Karpas-422 (cell line): Measurements from ENCODE around the gene ARHGAP4. TPM values are rescaled to one million over a fixed set of nuclear protein-coding genes. Genes with fewer than 3 reads are reported as not detected.

Experiments
- DNase-seq: peaks from one replicate; pipeline ENCODE4 v3.0.0-alpha.2; 2015
- H2AFZ ChIP-seq: fragments of 200-600 bp; sonication (generic); 2 replicates; pipeline ENCODE4 v1.6.1; 2014; ENCODE audit warnings: antibody characterized with exemption, low read length, mixed read lengths
- H3K27ac ChIP-seq: fragments of 200-600 bp; sonication (generic); 2 replicates; pipeline ENCODE4 v1.5.1; 2014; ENCODE audit warnings: mild to moderate bottlenecking, low read length, moderate library complexity
- H3K27me3 ChIP-seq: fragments of 200-600 bp; sonication (generic); 2 replicates; pipeline ENCODE4 v1.6.1; 2014; ENCODE audit warnings: low read length, mixed read lengths
- H3K36me3 ChIP-seq: fragments of 200-600 bp; sonication (generic); 2 replicates; pipeline ENCODE4 v1.6.1; 2014; ENCODE audit warnings: low read length, mixed read lengths; ENCODE audit not compliant: insufficient read depth
- H3K4me1 ChIP-seq: fragments of 200-600 bp; sonication (generic); 2 replicates; pipeline ENCODE4 v1.6.1; 2014; ENCODE audit warnings: mild to moderate bottlenecking, low read length, mixed read lengths
- H3K4me2 ChIP-seq: fragments of 200-600 bp; sonication (generic); 2 replicates; pipeline ENCODE4 v1.6.1; 2014; ENCODE audit warnings: low read length, low read depth, mild to moderate bottlenecking; ENCODE audit not compliant: poor library complexity, severe bottlenecking
- H3K4me3 ChIP-seq: fragments of 200-600 bp; sonication (generic); 2 replicates; pipeline ENCODE4 v1.5.1; 2014; ENCODE audit warnings: mild to moderate bottlenecking, antibody characterized with exemption, low read length, mixed read lengths
- H3K79me2 ChIP-seq: fragments of 200-600 bp; sonication (generic); 2 replicates; pipeline ENCODE4 v1.6.1; 2014; ENCODE audit warnings: mild to moderate bottlenecking, low read length, mixed read lengths
- H3K9ac ChIP-seq: fragments of 200-600 bp; sonication (generic); 2 replicates; pipeline ENCODE4 v1.6.0; 2014; ENCODE audit warnings: low read length
- H3K9me2 ChIP-seq: fragments of 200-600 bp; sonication (generic), shearing (Covaris generic); replicated peaks from 2 replicates; pipeline ENCODE4 v1.6.0; 2014; ENCODE audit warnings: mild to moderate bottlenecking, low read length, moderate library complexity; ENCODE audit not compliant: insufficient read depth
- H3K9me3 ChIP-seq: fragments of 300-700, 200-600 bp; sonication (generic); 2 replicates; pipeline ENCODE4 v1.6.1; 2014; ENCODE audit warnings: low read length, mixed read lengths
- H4K20me1 ChIP-seq: fragments of 200-600 bp; sonication (generic); 2 replicates; pipeline ENCODE4 v1.6.1; 2014; ENCODE audit warnings: mild to moderate bottlenecking, antibody characterized with exemption, low read length, low read depth; ENCODE audit not compliant: insufficient read depth
- total RNA-seq: library from RNA; depleted of rRNA; stranded (reverse); fragments of >200 nt; shearing (Covaris generic); gene quantifications from 2 replicates; pipeline ENCODE4 v1.2.3, GENCODE V29; 2014; ENCODE audit warnings: low replicate concordance

The ARHGAP4 gene
- total RNA-seq, 1 experiment from 2014 or later = 104 TPM

GRCh38 chrX:153868576-153869472 lies 57.2 kb downstream of the ARHGAP4 start:
- Histone ChIP-seq H3K9me2 (no peaks in the 10 kb centered on the region), H3K9me3 (no peaks in the 10 kb centered on the region)
- DNase-seq = no peak

GRCh38 chrX:153867671-153868070 lies 58.4 kb downstream of the ARHGAP4 start:
- no peaks in the 10 kb centered on the region for H3K9me2 ChIP-seq
- H3K27me3 ChIP-seq = no peaks in the 10 kb centered on the region
- no peaks in the 10 kb centered on the region for H3K9me3 ChIP-seq
- H3K4me2 ChIP-seq = no peak overlapping the region
- H4K20me1 ChIP-seq = no peaks in the 10 kb centered on the region
- no peaks in the 10 kb centered on the region for H3K79me2 ChIP-seq
- H2AFZ ChIP-seq = no peak overlapping the region
- H3K4me1 ChIP-seq = no peaks in the 10 kb centered on the region
- DNase-seq = no peak
- no peak overlapping the region for H3K4me3 ChIP-seq
- no peak overlapping the region for H3K9ac ChIP-seq
- no peak overlapping the region for H3K27ac ChIP-seq
- H3K36me3 ChIP-seq = no peaks in the 10 kb centered on the region

More at GRCh38 chrX:153868576-153869472, 57.2 kb downstream of the ARHGAP4 start:
- H3K36me3 ChIP-seq = no peaks in the 10 kb centered on the region
- no peaks in the 10 kb centered on the region for H3K79me2 ChIP-seq
- H3K4me1 ChIP-seq = no peaks in the 10 kb centered on the region
- no peak overlapping the region for H3K27ac ChIP-seq
- H3K4me2 ChIP-seq = no peak overlapping the region
- no peak overlapping the region for H3K9ac ChIP-seq
- no peaks in the 10 kb centered on the region for H3K27me3 ChIP-seq
- no peaks in the 10 kb centered on the region for H4K20me1 ChIP-seq
- H3K4me3 ChIP-seq = no peak overlapping the region
- H2AFZ ChIP-seq = no peak overlapping the region

GRCh38 chrX:153867139-153867538 lies 58.9 kb downstream of the ARHGAP4 start:
- Histone ChIP-seq H3K36me3 (no peaks in the 10 kb centered on the region), H3K4me1 (no peaks in the 10 kb centered on the region), H3K4me2 (no peak overlapping the region), H3K79me2 (no peaks in the 10 kb centered on the region), H3K9me2 (no peaks in the 10 kb centered on the region), H3K9me3 (no peaks in the 10 kb centered on the region), H3K27me3 (no peaks in the 10 kb centered on the region), H3K4me3 (no peak overlapping the region), H2AFZ (no peak overlapping the region), H4K20me1 (no peaks in the 10 kb centered on the region), H3K27ac (no peak overlapping the region), H3K9ac (no peak overlapping the region)
- no peak for DNase-seq

DNA sequence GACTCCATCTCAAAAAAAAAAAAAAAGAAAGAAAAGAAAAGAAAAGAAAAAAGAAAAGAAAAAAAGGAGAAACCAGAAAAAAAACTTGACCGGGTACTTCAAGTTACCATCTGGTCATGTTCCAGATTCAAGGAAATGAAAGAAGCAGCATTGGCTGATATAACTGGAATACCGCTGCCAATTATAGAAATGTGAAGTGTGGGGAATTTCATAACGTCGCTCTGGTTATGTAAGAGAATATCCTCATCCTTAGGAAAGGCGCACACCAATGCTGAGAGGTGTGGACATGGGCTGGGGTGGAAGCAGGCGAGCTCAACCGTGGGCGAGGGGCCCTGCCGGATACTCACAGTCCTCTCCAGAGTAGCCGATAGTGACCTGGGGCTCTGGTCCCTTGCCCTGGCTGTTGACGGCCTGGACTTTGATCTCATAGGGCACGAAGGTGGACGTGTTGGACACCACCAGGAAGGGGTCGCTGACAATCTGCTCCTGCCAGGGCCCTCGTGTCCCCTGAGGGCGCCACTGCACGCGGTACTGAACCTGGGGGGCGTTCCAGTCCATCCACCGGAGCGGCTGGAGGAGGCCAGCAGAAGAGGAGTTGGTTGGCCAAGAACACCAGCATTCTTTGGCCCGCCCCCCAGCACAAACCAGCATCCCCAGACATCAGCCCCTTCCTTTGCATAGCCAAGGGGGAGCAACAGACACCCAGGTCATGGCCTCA lies 59.6 kb downstream of the ARHGAP4 start:
- H3K27ac ChIP-seq = no peak overlapping the region
- H3K4me3 ChIP-seq = no peak overlapping the region
- no peaks in the 10 kb centered on the region for H3K9me3 ChIP-seq
- no peaks in the 10 kb centered on the region for H3K79me2 ChIP-seq
- no peak overlapping the region for H3K4me2 ChIP-seq
- no peak for DNase-seq
- H2AFZ ChIP-seq = no peak overlapping the region
- H3K36me3 ChIP-seq = no peaks in the 10 kb centered on the region
- H4K20me1 ChIP-seq = no peaks in the 10 kb centered on the region
- H3K9ac ChIP-seq = no peak overlapping the region
- H3K9me2 ChIP-seq = no peaks in the 10 kb centered on the region
- H3K4me1 ChIP-seq = no peaks in the 10 kb centered on the region
- no peaks in the 10 kb centered on the region for H3K27me3 ChIP-seq

DNA sequence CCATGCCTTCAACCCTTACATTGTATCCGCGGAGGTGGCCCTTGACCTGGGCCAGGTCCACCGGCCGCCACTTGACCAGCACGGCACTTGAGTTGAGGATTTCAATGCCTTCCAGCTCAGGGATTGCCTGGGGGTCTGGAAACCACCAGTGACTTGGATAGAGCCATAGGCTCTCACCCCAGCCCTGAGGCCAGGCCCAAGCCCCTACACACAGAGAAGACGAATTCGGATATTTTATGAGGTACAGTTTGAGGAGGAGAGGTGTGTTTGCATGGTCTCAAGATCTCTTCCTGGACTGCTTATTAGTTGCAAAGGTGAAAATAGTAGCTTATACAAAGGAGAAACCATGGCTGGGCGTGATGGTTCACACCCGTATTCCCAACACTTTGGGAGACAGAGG lies 60.4 kb downstream of the ARHGAP4 start:
- Histone ChIP-seq H3K4me3 (no peak overlapping the region), H3K9ac (no peak overlapping the region), H3K36me3 (no peaks in the 10 kb centered on the region), H4K20me1 (no peaks in the 10 kb centered on the region), H3K9me2 (no peaks in the 10 kb centered on the region), H3K4me2 (no peak overlapping the region), H3K27ac (no peak overlapping the region), H3K27me3 (no peaks in the 10 kb centered on the region), H3K9me3 (no peaks in the 10 kb centered on the region), H3K4me1 (no peaks in the 10 kb centered on the region), H2AFZ (no peak overlapping the region), H3K79me2 (no peaks in the 10 kb centered on the region)
- no peak for DNase-seq

DNA sequence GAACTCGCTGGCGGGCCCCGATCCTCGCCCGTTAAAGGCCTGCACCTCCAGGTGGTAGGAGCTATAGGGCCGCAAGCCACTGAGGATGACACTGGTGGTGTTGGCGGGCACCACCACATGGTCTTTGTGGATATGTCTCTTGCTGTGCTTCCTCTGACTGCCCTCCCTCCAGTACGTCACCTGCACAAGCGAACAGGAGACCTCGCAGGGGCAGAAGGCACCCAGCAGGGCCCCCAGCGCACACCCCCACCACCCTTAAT lies 60.8 kb downstream of the ARHGAP4 start:
- Histone ChIP-seq H3K36me3 (no peaks in the 10 kb centered on the region), H4K20me1 (no peaks in the 10 kb centered on the region), H3K9me3 (no peaks in the 10 kb centered on the region), H3K4me1 (no peaks in the 10 kb centered on the region), H3K27me3 (no peaks in the 10 kb centered on the region), H3K9ac (no peak overlapping the region), H3K4me2 (no peak overlapping the region), H3K4me3 (no peak overlapping the region), H3K9me2 (no peaks in the 10 kb centered on the region), H3K27ac (no peak overlapping the region), H2AFZ (no peak overlapping the region), H3K79me2 (no peaks in the 10 kb centered on the region)
- DNase-seq = no peak

DNA sequence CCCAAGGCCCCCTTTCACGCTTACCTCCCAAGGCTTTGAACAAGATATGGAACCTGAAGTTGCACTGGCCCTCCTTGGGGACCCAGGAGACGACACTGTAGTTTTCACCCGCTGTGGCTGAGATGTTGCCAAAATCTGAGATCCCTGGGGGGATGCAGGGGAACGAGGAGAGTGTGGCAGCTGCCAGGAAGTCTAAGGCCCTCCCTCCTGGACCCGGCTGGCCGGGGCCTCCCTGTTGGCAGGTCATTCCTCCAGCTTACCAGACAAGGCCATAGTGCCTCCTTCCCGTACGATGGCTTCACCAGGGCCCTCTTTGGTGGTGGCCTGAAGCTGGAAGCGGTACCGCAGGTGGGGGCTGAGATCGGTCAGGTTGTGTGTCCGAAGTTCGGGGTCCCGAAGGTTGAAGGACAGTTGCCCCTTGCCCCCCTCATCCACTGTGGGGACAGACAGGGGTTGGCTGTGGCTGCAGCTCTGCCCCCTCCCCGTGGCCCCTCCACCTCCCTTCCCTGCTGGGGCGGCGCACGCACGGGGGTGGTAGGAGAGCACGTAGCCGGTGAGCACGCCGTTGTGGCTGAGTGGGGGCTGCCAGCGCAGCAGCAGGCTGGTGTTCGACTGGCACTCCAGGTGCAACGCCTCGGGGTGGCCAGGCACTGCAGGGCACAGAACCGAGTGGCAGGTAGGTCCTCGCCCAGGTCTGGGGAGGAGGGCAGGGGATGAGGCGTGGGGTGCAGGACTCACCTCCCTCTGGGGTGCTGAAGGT lies 61.3 kb downstream of the ARHGAP4 start:
- no peak overlapping the region for H3K9ac ChIP-seq
- H4K20me1 ChIP-seq = no peaks in the 10 kb centered on the region
- no peaks in the 10 kb centered on the region for H3K9me3 ChIP-seq
- no peak overlapping the region for H3K27ac ChIP-seq
- H3K27me3 ChIP-seq = no peaks in the 10 kb centered on the region
- DNase-seq = no peak
- H2AFZ ChIP-seq = no peak overlapping the region
- no peaks in the 10 kb centered on the region for H3K36me3 ChIP-seq
- H3K79me2 ChIP-seq = no peaks in the 10 kb centered on the region
- no peak overlapping the region for H3K4me3 ChIP-seq
- H3K9me2 ChIP-seq = no peaks in the 10 kb centered on the region
- H3K4me1 ChIP-seq = no peaks in the 10 kb centered on the region
- no peak overlapping the region for H3K4me2 ChIP-seq

- no peak for DNase-seq
- Histone ChIP-seq H3K4me3 (no peak overlapping the region), H3K79me2 (no peaks in the 10 kb centered on the region), H3K9me2 (no peaks in the 10 kb centered on the region), H2AFZ (no peak overlapping the region), H3K27me3 (no peaks in the 10 kb centered on the region), H3K9ac (no peak overlapping the region), H3K4me2 (no peak overlapping the region), H3K36me3 (no peaks in the 10 kb centered on the region), H3K4me1 (no peaks in the 10 kb centered on the region), H3K9me3 (no peaks in the 10 kb centered on the region), H3K27ac (no peak overlapping the region), H4K20me1 (no peaks in the 10 kb centered on the region)
Observed at GRCh38 chrX:153864101-153864500, 62.0 kb downstream of the ARHGAP4 start.
